HUES48 (cell line): ENCODE data around the gene DKK3.
"Not testable (repeated sequence)": the region's sequence is repeated elsewhere in the genome, so short reads cannot be mapped to it uniquely, and the experiment has no call there.

Source experiments
- H3K27ac ChIP-seq: one replicate; pipeline ENCODE4 v1.7.0; 2013; ENCODE audit warnings: low read depth, low read length, inconsistent platforms
- H3K27me3 ChIP-seq: 2 replicates; pipeline ENCODE4 v1.6.1; 2013; ENCODE audit warnings: mild to moderate bottlenecking, low read length; ENCODE audit not compliant: control insufficient read depth, insufficient read depth
- H3K36me3 ChIP-seq: 2 replicates; pipeline ENCODE4 v1.6.1; 2013; ENCODE audit warnings: low read length; ENCODE audit not compliant: control insufficient read depth, insufficient read depth
- H3K4me1 ChIP-seq: 2 replicates; pipeline ENCODE4 v1.6.1; 2013; ENCODE audit warnings: mild to moderate bottlenecking, low read length; ENCODE audit not compliant: control insufficient read depth, insufficient read depth
- H3K4me3 ChIP-seq: 2 replicates; pipeline ENCODE4 v1.5.1; 2013; ENCODE audit warnings: mild to moderate bottlenecking, low read depth, low read length
- H3K9ac ChIP-seq: 2 replicates; pipeline ENCODE4 v1.6.1; 2013; ENCODE audit warnings: mild to moderate bottlenecking, low read depth, low read length, moderate library complexity
- H3K9me3 ChIP-seq: 2 replicates; pipeline ENCODE4 v1.6.1; 2013; ENCODE audit warnings: low read length; ENCODE audit not compliant: control insufficient read depth, insufficient read depth

DKK3 gene

GRCh38 chr11:12045914-12046635 lies 37.6 kb upstream of the DKK3 start:
- Histone ChIP-seq H3K9ac (no peak overlapping the region), H3K4me1 (peaks cover 3% of the 10 kb centered on the region; the same call in 1 of the 2 replicates), H3K9me3 (no peaks in the 10 kb centered on the region), H3K27ac (no peak overlapping the region), H3K4me3 (no peak overlapping the region), H3K27me3 (no peaks in the 10 kb centered on the region), H3K36me3 (no peaks in the 10 kb centered on the region)

- Histone ChIP-seq H3K27ac (no peak overlapping the region), H3K4me1 (peaks cover 3% of the 10 kb centered on the region; the same call in 1 of the 2 replicates), H3K9ac (no peak overlapping the region), H3K4me3 (no peak overlapping the region), H3K36me3 (no peaks in the 10 kb centered on the region), H3K9me3 (0 out of 2 replicates have a peak, but pooled peaks cover 6% of the 10 kb centered on the region), H3K27me3 (no peaks in the 10 kb centered on the region)
Observed at GRCh38 chr11:12044799-12045198, 36.4 kb upstream of the DKK3 start.

- H3K4me1 ChIP-seq, result peaks cover 3% of the 10 kb centered on the region; the same call in 1 of the 2 replicates
- no peak overlapping the region for H3K9ac ChIP-seq
- 0 out of 2 replicates have a peak, but pooled peaks cover 6% of the 10 kb centered on the region for H3K9me3 ChIP-seq
- H3K27ac ChIP-seq, result no peak overlapping the region
- no peaks in the 10 kb centered on the region for H3K36me3 ChIP-seq
- H3K4me3 ChIP-seq, result no peak overlapping the region
- H3K27me3 ChIP-seq, result no peaks in the 10 kb centered on the region
Observed at GRCh38 chr11:12043959-12044791, 35.7 kb upstream of the DKK3 start.

- Histone ChIP-seq H3K4me1 (peaks cover 3% of the 10 kb centered on the region; the same call in 1 of the 2 replicates), H3K9me3 (0 out of 2 replicates have a peak, but pooled peaks cover 6% of the 10 kb centered on the region), H3K36me3 (no peaks in the 10 kb centered on the region), H3K4me3 (no peak overlapping the region), H3K27me3 (no peaks in the 10 kb centered on the region), H3K9ac (no peak overlapping the region), H3K27ac (no peak overlapping the region)
Observed at GRCh38 chr11:12043221-12043620, 34.8 kb upstream of the DKK3 start.

- Histone ChIP-seq H3K4me1 (peaks cover 3% of the 10 kb centered on the region; the same call in 1 of the 2 replicates), H3K36me3 (no peaks in the 10 kb centered on the region), H3K9ac (no peak overlapping the region), H3K27ac (no peak overlapping the region), H3K27me3 (no peaks in the 10 kb centered on the region), H3K4me3 (no peak overlapping the region), H3K9me3 (0 out of 2 replicates have a peak, but pooled peaks cover 6% of the 10 kb centered on the region)
Observed at GRCh38 chr11:12042215-12042676, 33.8 kb upstream of the DKK3 start.

GRCh38 chr11:12040719-12041118 lies 32.3 kb upstream of the DKK3 start:
- H3K36me3 ChIP-seq, H3K27ac ChIP-seq, H3K4me1 ChIP-seq, H3K27me3 ChIP-seq, H3K9me3 ChIP-seq, H3K9ac ChIP-seq, H3K4me3 ChIP-seq: not testable (repeated sequence)

GRCh38 chr11:12032968-12033367 lies 24.5 kb upstream of the DKK3 start:
- Histone ChIP-seq H3K4me1 (no peaks in the 10 kb centered on the region), H3K9me3 (no peaks in the 10 kb centered on the region), H3K27ac (no peak overlapping the region), H3K4me3 (no peak overlapping the region), H3K9ac (no peak overlapping the region), H3K27me3 (no peaks in the 10 kb centered on the region), H3K36me3 (no peaks in the 10 kb centered on the region)

- Histone ChIP-seq H3K27me3 (no peaks in the 10 kb centered on the region), H3K27ac (no peak overlapping the region), H3K36me3 (no peaks in the 10 kb centered on the region), H3K4me1 (no peaks in the 10 kb centered on the region), H3K9me3 (no peaks in the 10 kb centered on the region), H3K9ac (no peak overlapping the region), H3K4me3 (no peak overlapping the region)
Observed at GRCh38 chr11:12031856-12032544, 23.6 kb upstream of the DKK3 start.

- no peaks in the 10 kb centered on the region for H3K27me3 ChIP-seq
- no peak overlapping the region for H3K4me3 ChIP-seq
- H3K36me3 ChIP-seq, result no peaks in the 10 kb centered on the region
- no peak overlapping the region for H3K9ac ChIP-seq
- H3K27ac ChIP-seq, result no peak overlapping the region
- H3K9me3 ChIP-seq, result peaks cover 2% of the 10 kb centered on the region; the same call in 1 of the 2 replicates
- no peaks in the 10 kb centered on the region for H3K4me1 ChIP-seq
Observed at GRCh38 chr11:12029738-12030363, 21.4 kb upstream of the DKK3 start.

GRCh38 chr11:12029119-12029518 lies 20.7 kb upstream of the DKK3 start:
- Histone ChIP-seq H3K27ac (no peak overlapping the region), H3K27me3 (no peaks in the 10 kb centered on the region), H3K9me3 (peaks cover 9% of the 10 kb centered on the region), H3K9ac (no peak overlapping the region), H3K36me3 (no peaks in the 10 kb centered on the region), H3K4me3 (no peak overlapping the region), H3K4me1 (no peaks in the 10 kb centered on the region)
